Measurements from ENCODE around the gene EFNA5. TPM values are rescaled to one million over a fixed set of nuclear protein-coding genes. Genes with fewer than 3 reads are reported as not detected.

Gene EFNA5
- 0.08 TPM for total RNA-seq (2013)
- under 1 TPM in 1 of 3 donors, not detected in 2; 0.01 TPM for polyA plus RNA-seq
- under 0.01 TPM in 1 of 2 replicates, not detected in the other for polyA minus RNA-seq
- total RNA-seq, result 0.17 to 6.2 (median 1.9) reads per million in 11 experiments

DNA sequence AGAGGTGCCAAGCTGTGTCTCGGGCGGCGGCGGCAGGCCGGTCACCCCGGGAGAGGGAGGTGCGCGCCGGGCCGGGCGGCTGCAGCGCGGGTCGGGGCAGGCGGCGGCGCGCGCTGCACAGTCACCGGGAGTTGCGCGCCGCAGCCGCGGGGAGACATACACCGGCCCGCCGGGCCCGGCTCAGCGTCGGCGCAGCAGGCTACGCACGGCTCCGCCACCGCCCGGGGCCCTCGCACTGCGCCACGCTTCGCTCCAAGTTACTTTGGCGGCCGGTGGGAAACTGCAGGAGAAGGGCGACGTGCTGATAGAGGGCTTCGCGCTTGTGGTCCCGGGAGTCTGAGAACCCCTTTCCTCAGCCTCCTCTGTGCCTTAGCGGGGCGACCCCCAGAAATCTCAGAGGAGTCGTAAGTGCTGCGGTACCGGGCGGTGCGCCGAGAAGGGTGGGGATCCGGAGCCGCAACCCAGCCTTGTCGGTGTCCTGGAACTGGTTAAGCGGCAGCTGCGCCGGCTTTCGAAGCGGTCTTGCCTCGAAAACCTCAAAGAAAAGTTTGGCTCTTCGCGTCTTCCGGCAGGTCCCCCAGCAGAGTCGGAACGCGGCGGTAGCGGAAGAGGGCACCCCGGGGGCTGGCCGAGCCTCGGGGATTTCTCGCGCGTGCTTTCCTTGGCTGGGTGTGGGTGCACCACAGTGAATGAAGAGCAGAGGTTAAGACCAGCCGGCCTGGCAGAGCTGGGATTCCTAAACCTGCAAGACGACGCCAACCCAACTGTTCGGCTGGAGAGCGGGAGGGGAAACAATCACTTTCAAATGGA, at the start of gene EFNA5:
EFNA5 (minus strand) TSS at position 6 of the 810 bp plus-strand sequence.
- Histone ChIP-seq H3K4me2 (replicated peaks; ENCODE audit: extremely low read depth, low read length, poor library complexity, severe bottlenecking) (peak within 1 kb of the TSS; percentile 72), H2AFZ (ENCODE audit: insufficient read depth, low read depth, low read length, poor library complexity, severe bottlenecking) (no peak within 1 kb of the TSS), H3K9me3 (replicated peaks in 1 of 2; ENCODE audit: control insufficient read depth in 1 of 2, insufficient read depth in 1 of 2, low read length in 2 of 2) (peaks cover 2 to 21% of the 10 kb centered on the region in 2 donors), H3K9ac (ENCODE audit: insufficient read depth, low read length, poor library complexity, severe bottlenecking) (no peak within 1 kb of the TSS), H3K4me1 (ENCODE audit: control insufficient read depth in 1 of 2, insufficient read depth in 2 of 2, low read length in 2 of 2) (peaks cover 31 to 37% of the 10 kb centered on the region in 2 donors), H3K79me2 (ENCODE audit: insufficient read depth, low read length) (no peaks in the 10 kb centered on the region), H4K20me1 (ENCODE audit: insufficient read depth, low read length) (no peaks in the 10 kb centered on the region), H3K27ac (ENCODE audit: low read depth in 1 of 2, low read length in 2 of 2) (no peak within 1 kb of the TSS), H3K27me3 (ENCODE audit: control insufficient read depth in 2 of 2, insufficient read depth in 2 of 2, low read length in 2 of 2) (peaks cover 51 to 93% of the 10 kb centered on the region in 2 donors), H3K36me3 (replicated peaks in 1 of 2; ENCODE audit: control insufficient read depth in 1 of 2, insufficient read depth in 2 of 2, low read length in 2 of 2) (no peaks in the 10 kb centered on the region), H3K4me3 (replicated peaks in 1 of 3; ENCODE audit: low read depth in 2 of 3, low read length in 3 of 3) (peak within 1 kb of the TSS in 1 of 3 experiments; percentile 58)
- DNase-seq, result no peak
- intact Hi-C loops (cut with micrococcal nuclease), result no loop called here
- Mint-ChIP-seq H3K27me3 (ENCODE audit: low read depth in 3 of 3) (peaks cover 69 to 85% (median 73%) of the 10 kb centered on the region in 3 donors), H3K9me3 (peaks cover 0 to 12% (median 9%) of the 10 kb centered on the region in 7 donors), H3K36me3 (peaks cover 2 to 10% of the 10 kb centered on the region in 2 donors), H3K4me1 (peaks cover 33% of the 10 kb centered on the region), H3K4me3 (peak within 1 kb of the TSS; percentile 67 to 94), H3K27ac (peak within 1 kb of the TSS in 1 of 7 donors; percentile 45)
- TF ChIP-seq, protein P1, sequence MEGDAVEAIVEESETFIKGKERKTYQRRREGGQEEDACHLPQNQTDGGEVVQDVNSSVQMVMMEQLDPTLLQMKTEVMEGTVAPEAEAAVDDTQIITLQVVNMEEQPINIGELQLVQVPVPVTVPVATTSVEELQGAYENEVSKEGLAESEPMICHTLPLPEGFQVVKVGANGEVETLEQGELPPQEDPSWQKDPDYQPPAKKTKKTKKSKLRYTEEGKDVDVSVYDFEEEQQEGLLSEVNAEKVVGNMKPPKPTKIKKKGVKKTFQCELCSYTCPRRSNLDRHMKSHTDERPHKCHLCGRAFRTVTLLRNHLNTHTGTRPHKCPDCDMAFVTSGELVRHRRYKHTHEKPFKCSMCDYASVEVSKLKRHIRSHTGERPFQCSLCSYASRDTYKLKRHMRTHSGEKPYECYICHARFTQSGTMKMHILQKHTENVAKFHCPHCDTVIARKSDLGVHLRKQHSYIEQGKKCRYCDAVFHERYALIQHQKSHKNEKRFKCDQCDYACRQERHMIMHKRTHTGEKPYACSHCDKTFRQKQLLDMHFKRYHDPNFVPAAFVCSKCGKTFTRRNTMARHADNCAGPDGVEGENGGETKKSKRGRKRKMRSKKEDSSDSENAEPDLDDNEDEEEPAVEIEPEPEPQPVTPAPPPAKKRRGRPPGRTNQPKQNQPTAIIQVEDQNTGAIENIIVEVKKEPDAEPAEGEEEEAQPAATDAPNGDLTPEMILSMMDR (IDR thresholded peaks at IDR 0.05), result no peak
- under 1% methylated on average over 84 of the region's 84 CpGs for WGBS (ENCODE audit: insufficient coverage)

DNA sequence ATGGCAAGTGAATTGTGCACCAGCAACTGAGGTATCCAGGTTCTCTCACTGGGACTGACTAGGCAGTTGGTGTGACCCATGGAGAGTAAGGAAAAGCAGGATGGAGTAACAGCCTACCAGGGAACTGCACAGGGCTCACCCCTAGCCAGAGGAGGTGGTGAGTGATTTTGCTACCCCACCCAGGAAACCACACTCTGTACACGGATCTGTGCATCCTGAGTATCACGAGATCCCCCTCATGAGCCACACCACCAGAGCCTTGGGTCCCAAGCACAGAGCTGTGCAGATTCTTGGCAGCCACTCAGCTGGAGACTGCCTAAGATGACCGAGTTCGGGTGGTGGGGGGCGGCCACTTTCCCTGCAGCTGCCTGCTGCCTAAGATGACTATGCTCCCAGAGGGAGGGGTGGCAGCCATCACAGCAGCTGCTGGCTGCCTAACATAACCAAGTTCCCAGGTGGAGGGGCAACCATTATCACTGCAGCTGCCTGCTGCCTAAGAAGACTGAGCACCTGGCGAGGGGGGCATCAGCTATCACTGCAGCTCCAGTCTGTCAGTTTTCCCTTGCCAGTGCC, 48.4 kb upstream of the EFNA5 start:
- Histone ChIP-seq H3K36me3 (replicated peaks in 1 of 2; ENCODE audit: control insufficient read depth in 1 of 2, insufficient read depth in 2 of 2, low read length in 2 of 2) (no peaks in the 10 kb centered on the region), H3K4me1 (ENCODE audit: control insufficient read depth in 1 of 2, insufficient read depth in 2 of 2, low read length in 2 of 2) (no peaks in the 10 kb centered on the region), H4K20me1 (ENCODE audit: insufficient read depth, low read length) (no peaks in the 10 kb centered on the region), H3K4me3 (replicated peaks in 1 of 3; ENCODE audit: low read depth in 2 of 3, low read length in 3 of 3) (no peak overlapping the region), H3K27me3 (ENCODE audit: control insufficient read depth in 2 of 2, insufficient read depth in 2 of 2, low read length in 2 of 2) (no peaks in the 10 kb centered on the region), H2AFZ (ENCODE audit: insufficient read depth, low read depth, low read length, poor library complexity, severe bottlenecking) (no peak overlapping the region), H3K9me3 (replicated peaks in 1 of 2; ENCODE audit: control insufficient read depth in 1 of 2, insufficient read depth in 1 of 2, low read length in 2 of 2) (peaks cover 20 to 24% of the 10 kb centered on the region in 2 donors), H3K79me2 (ENCODE audit: insufficient read depth, low read length) (no peaks in the 10 kb centered on the region), H3K4me2 (replicated peaks; ENCODE audit: extremely low read depth, low read length, poor library complexity, severe bottlenecking) (no peak overlapping the region), H3K9ac (ENCODE audit: insufficient read depth, low read length, poor library complexity, severe bottlenecking) (no peak overlapping the region), H3K27ac (ENCODE audit: low read depth in 1 of 2, low read length in 2 of 2) (no peak overlapping the region)
- no peak overlapping the region for H3K27ac Mint-ChIP-seq
- no peak overlapping the region for H3K4me3 Mint-ChIP-seq
- 98% methylated on average over 4 of the region's 6 CpGs for WGBS (ENCODE audit: insufficient coverage)
- no peak for DNase-seq
- H3K36me3 Mint-ChIP-seq, result no peaks in the 10 kb centered on the region
- no peaks in the 10 kb centered on the region for H3K27me3 Mint-ChIP-seq (ENCODE audit: low read depth in 3 of 3)
- intact Hi-C loops (cut with micrococcal nuclease), result no loop called here
- H3K9me3 Mint-ChIP-seq, result peaks cover 11 to 37% (median 27%) of the 10 kb centered on the region in 7 donors
- TF ChIP-seq, protein P1 (IDR thresholded peaks at IDR 0.05), result no peak
- no peaks in the 10 kb centered on the region for H3K4me1 Mint-ChIP-seq

All from CD14-positive monocyte (primary cell).